CD4-positive, alpha-beta T cell treated with Interleukin-15 for 4 hours (primary cell): ENCODE measurements around the gene TEAD1.

ENCODE experiments used
- DNase-seq: peaks from one replicate; pipeline ENCODE4 v3.0.0-alpha.2; 2020; ENCODE audit warnings: low spot score

The TEAD1 gene

GRCh38 chr11:12789596-12790215, 115.5 kb downstream of the TEAD1 start:
- DNase-seq = no peak

DNA sequence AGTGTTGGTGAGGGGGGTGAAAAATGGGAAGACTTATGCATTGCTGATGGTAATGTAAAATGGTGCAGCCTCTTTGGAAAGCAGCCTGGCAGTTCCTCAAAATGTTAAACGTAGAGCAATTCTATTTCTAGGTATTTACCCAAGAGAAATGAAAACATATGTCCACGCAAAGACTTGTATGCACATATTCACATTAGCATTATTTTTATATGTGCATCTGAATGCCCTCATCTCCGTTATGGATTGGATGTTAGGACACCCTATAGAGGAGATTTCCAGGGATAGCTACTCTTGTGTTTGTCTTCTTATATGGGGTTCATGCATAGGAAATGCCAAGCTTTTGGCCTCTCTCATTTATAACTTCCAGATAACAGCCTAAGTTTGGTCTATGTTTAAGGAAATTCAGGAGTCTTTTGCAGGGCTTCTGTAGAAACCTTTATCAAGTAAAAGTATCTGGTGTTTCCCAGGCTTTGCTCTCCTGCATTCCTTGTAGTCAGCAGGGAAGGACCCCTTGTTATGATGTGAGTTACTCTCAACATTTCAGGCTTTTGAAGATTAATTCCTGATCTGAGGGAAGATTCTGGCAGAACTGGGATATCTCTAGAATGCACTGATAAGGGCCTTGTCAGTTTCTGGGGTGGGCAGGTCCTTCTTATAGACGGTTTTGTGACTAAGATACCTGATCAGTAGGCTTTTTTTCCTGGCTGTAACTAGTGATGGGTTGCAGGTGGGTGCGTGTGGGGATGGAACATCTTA, 116.8 kb downstream of the TEAD1 start:
- DNase-seq = no peak

- DNase-seq = no peak
Observed at GRCh38 chr11:12792018-12792417, 117.8 kb downstream of the TEAD1 start.

- no peak for DNase-seq
Observed at GRCh38 chr11:12792590-12792989, 118.4 kb downstream of the TEAD1 start.

DNA sequence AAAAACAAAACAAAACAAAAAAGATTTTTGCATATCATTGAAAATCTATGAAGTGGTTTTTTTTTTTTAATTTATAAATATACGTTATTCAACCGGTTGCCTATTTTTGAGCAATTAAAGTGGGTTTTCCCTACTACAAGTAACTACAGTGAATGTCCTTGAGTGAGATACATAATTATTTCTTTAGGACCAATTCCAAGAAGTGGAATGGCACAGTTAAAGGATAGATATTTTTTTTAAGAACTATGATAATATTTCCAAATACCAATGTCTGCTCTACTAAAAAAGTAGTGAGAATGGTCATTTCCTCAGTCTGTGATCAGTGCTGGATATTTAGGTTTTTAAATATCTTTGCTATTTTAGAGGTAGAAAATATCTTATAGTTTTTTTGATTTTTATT, 118.8 kb downstream of the TEAD1 start:
- DNase-seq = no peak

DNA sequence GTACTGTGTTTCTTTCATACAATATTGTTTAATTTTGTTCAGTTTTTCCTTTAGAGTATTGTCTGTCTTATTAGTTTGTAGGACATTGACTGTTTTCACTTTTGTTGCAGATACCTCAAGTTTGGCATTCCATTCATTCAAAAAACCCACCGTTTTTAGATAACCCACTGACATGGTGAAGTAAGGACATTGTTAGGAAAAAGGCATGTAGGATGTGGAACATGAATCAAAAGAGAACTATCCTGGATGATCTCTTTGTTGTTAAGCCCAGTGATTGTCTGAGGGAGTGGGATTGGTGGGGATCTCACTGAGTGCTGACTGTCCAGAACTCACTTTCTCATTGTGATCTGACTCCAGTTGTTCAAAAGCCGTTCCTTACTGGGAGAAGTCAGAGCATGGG, 119.3 kb downstream of the TEAD1 start:
- no peak for DNase-seq

- no peak for DNase-seq
Observed at GRCh38 chr11:12794576-12795230, 120.5 kb downstream of the TEAD1 start.

DNA sequence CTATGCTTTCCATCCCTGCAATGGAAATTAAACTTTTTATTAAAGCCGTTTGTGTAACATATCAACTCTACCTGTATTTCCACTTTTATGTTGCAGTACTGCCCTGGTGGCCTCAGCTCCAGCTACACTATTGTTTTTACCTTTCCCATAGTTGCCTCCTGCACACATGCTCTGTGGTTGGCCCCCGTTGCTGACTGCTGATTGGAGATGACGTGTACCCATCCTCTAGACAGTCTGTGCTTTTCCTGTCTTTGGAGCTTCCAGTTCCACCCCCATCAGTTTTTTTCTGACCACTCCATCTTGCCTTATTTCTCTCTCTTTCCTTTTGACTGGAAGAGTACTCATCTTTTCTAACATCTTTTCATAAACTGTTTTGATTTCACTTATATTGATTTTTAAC, 123.8 kb downstream of the TEAD1 start:
- no peak for DNase-seq

GRCh38 chr11:12798609-12799011, 124.4 kb downstream of the TEAD1 start:
- DNase-seq = no peak

DNA sequence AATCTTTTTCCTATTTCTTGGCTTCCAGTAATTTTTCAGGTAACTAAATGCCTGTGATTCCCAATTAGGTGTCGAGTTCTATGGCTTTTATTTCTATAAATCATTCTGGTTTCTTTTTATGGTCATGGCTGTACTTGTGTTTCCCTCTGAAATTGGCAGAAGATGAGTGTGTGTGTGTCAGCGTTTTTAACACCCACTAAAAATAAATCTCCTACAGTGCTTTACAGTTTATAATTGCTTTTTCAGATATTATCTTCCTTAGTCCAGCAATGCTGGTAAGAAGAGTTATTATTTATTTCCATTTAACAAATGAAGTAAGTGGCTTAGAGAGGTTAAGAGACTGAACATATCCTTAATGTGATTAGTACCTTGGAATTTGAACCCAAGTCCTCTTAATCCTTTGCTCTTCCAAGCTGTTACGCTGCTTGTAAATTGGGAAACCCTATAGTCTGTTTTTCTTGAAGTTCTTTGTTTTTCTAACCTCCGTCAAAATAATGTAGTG, 125.2 kb downstream of the TEAD1 start:
- no peak for DNase-seq

DNA sequence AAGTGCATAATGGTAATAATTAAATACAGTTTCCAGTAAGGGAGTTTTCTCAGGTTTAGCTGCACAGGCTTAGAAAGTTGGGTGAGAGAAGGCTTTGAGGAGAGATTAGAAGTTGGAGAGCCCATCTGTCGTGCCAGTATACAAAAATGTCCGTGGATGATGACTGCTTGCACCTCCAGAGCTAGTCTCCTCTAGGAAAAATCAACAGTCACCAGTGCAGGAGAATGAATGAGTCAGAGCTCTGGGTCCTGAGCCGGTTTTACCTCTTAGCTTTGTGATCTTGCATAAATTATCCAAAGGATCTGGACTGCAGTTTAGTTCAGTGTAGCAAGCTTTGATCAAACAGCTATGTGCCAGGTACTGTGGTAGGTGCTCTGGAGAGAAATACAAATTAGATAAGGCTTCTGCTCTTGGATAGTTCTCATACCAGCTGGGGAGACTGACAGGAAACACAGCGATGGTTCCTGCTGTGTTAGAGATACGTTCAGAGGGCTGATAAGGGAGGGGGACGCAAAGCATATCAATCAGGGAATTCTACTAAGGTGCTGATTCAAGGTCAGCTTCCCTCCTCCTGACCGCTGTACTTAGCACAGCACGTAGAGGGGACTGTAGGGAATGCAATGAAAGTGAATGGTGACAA, 125.9 kb downstream of the TEAD1 start:
- no peak for DNase-seq

DNA sequence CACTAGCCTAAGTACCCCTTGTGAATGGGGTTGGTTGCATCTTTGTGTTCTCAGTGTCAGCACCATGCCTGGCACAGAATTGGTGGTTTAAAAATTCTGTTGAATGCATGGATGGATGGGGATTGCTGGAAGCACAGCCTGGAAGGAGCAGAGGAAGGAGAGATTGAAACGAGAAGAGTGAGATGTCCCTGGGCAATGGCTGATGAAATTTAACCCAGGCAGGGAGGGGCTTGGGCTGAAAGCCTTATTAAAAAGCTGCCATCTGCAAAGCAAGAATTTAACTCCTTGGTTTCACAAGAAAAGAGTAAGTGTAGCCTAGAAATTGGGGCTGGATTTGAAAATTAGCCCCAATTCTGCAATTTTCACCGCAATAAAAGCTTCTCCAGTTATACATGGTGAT, 126.7 kb downstream of the TEAD1 start:
- no peak for DNase-seq

- DNase-seq = no peak
Observed at GRCh38 chr11:12801976-12802375, 127.8 kb downstream of the TEAD1 start.

DNA sequence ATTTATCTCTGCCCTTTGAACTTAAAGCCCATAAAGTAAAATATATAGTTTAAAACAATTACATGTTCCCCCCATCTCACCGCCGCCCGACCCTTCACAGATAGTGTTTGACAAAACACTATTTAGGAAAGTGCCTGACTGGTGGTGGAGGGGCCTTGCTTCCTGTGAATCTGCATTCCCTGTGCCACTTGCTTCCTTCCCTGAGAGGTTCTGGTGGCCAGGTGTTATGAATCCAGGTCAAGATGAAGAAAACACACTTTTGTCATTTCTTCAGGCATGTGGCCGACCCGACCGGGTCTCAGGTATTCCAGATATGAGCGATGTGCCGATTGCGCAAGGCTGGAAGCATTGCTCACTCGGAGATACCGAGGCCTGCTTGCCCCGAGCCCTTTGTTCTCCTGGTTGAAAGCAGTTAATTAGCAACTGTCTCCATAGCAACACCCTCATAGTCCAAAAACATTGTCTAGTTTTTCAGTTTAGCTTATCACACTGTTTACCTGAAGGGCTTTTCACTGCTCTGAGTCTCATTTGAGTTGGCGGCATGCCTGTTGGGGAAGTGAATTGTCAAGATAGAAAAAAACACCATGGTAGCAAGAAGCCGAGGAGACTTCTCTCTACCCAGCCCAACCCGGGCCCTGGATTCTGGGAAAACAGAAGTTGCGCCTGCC, 128.3 kb downstream of the TEAD1 start:
- DNase-seq = no peak

- no peak for DNase-seq
Observed at GRCh38 chr11:12803086-12803826, 129.0 kb downstream of the TEAD1 start.

GRCh38 chr11:12806113-12806512, 131.9 kb downstream of the TEAD1 start:
- no peak for DNase-seq

GRCh38 chr11:12807621-12808020, 133.4 kb downstream of the TEAD1 start:
- no peak for DNase-seq

DNA sequence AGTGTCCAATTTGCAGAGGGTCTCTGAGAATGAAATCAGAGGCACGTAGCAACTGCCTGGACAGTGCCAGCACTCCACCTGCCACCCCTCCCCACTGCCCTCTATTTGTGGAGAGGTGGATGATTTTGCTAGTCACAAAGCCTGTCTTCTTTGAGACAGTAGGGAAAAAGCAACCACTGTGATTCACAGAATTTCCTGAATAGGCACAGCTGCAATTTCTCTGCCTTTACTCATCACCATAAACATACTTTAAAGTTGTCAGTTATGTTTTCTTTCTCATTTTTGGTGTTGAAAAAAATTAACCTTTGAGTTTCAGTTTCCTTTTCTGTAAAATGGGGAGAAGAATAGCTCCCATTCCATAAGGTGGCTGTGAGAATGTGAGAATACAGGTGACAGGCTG, 134.3 kb downstream of the TEAD1 start:
- DNase-seq = no peak

DNA sequence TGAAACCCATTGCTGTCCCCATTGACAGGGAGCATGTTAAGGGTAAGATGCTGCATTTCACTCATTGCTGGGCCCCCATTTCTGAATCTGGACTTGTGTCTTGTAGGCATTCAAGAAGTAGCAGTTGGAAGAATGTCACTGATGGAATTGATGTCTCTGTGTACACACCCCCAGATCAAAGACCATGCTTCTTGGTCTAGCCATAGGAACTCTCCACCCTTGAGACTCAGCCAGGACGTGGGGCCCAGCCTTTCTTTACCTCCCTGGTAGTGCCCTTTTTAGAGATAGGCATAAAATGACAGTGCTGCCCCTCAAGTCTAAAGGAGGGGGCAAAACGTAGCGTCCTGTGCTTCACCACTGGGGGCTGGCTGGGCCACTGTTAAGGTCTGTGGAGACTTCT, 135.1 kb downstream of the TEAD1 start:
- no peak for DNase-seq

DNA sequence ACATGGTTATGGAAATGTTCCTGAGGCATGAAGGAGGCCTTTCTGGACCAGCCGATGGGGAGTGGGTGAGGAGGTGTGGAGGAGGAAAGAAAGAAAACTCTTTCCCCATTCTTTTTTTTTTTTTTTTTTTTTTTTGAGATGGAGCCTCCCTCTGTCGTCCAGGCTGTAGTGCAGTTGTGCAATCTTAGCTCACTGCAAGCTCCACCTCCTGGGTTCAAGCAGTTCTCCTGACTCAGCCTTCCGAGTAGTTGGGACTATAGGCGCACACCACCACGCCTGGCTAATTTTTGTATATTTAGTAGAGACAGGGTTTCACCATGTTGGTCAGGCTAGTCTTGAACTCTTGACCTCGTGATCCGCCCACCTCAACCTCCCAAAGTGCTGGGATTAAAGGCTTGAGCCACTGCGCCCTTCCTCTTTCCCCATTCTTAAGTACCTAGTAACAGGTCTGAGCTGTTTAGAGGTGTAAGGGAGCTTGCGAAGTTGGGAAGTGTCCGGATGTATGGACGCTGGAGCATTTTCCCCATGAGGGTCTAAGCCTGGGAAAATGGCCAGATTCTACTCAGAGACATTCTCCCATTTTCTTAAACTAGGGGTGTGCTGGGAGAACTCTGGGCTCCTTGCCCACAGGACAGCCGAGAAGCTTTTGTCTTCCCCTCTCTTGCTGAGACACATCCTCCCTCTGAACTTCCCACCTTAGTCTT, 135.8 kb downstream of the TEAD1 start:
- DNase-seq = no peak

DNA sequence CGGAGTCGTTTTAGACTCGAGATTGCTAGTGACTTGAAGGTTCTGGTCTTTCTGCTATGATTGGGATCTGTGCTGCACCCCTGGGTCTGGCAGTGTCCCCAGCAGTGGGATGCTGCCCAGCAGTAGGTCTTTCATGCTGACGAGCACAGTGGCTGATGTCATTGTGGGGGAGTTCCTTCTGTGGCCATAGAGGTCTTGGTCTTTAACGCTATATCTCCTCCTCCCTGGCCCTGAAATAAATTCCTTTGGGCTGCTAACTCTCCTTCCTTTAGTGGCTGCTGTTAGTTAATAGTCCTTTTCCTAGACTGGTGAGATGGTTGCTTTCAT, 136.3 kb downstream of the TEAD1 start:
- DNase-seq = no peak
